ENCODE results near the gene RASGEF1B. TPM values are rescaled to one million over a fixed set of nuclear protein-coding genes. Genes with fewer than 3 reads are reported as not detected.

The RASGEF1B gene
- total RNA-seq, 2 experiments from 2014 or later, result 69.4 to 73.1 TPM

- Histone ChIP-seq H3K4me1 (ENCODE audit: insufficient read depth, low read length) (peaks cover 31% of the 10 kb centered on the region), H3K27ac (ENCODE audit: low read depth in 1 of 2, low read length in 2 of 2) (no peak overlapping the region), H3K4me3 (ENCODE audit: low read length) (no peak overlapping the region), H3K27me3 (ENCODE audit: control insufficient read depth in 1 of 2, insufficient read depth in 2 of 2, low read length in 2 of 2) (no peaks in the 10 kb centered on the region), H3K36me3 (ENCODE audit: insufficient read depth, low read length) (no peaks in the 10 kb centered on the region), H3K9me3 (ENCODE audit: control insufficient read depth in 1 of 2, insufficient read depth in 1 of 2, low read length in 2 of 2) (no peaks in the 10 kb centered on the region)
- DNase-seq (no peak), ATAC-seq (ENCODE audit: poor library complexity) (no peak)
- H3K36me3 Mint-ChIP-seq (ENCODE audit: low read depth), result peaks cover 5% of the 10 kb centered on the region
- peak overlapping the region; percentile 26 for H3K4me3 Mint-ChIP-seq
- TF ChIP-seq CTCF (IDR thresholded peaks at IDR 0.05), result no peak
- no peak overlapping the region for H3K27ac Mint-ChIP-seq
- H3K27me3 Mint-ChIP-seq, result no peaks in the 10 kb centered on the region
- ChIA-PET CTCF (interaction anchor here (1.5 to 2.7 kb wide), 2 partner anchors 182 to 376 kb away, joined by 3 to 9 read pairs; no protein-coding TSS in a partner anchor), POLR2A (no interaction called here)
- no peaks in the 10 kb centered on the region for H3K9me3 Mint-ChIP-seq
- H3K4me1 Mint-ChIP-seq (ENCODE audit: low read depth), result peaks cover 47% of the 10 kb centered on the region
- intact Hi-C loops (cut with DNase I, micrococcal nuclease), result loop anchor here (5.0 kb wide), 4 partner anchors 61 to 814 kb away; no protein-coding TSS in a partner anchor
Measured at GRCh38 chr4:81468678-81469077, 3.0 kb downstream of the RASGEF1B start.

- Mint-ChIP-seq H3K4me1 (ENCODE audit: low read depth) (peaks cover 49% of the 10 kb centered on the region), H3K9me3 (no peaks in the 10 kb centered on the region), H3K27ac (no peak overlapping the region), H3K36me3 (ENCODE audit: low read depth) (peaks cover 5% of the 10 kb centered on the region), H3K27me3 (no peaks in the 10 kb centered on the region), H3K4me3 (peak overlapping the region; percentile 53)
- intact Hi-C loops (cut with DNase I, micrococcal nuclease), result loop anchor here (1.0 to 5.0 kb wide), 9 partner anchors 60 to 815 kb away; no protein-coding TSS in a partner anchor
- ATAC-seq (ENCODE audit: poor library complexity), result no peak
- no peak for DNase-seq
- peak; percentile 52 for TF ChIP-seq CTCF (IDR thresholded peaks at IDR 0.05)
- H3K27ac ChIP-seq (ENCODE audit: low read depth in 1 of 2, low read length in 2 of 2), result no peak overlapping the region
- H3K27me3 ChIP-seq (ENCODE audit: control insufficient read depth in 1 of 2, insufficient read depth in 2 of 2, low read length in 2 of 2), result no peaks in the 10 kb centered on the region
- ChIA-PET CTCF (interaction anchor here (0.7 to 2.2 kb wide), 27 partner anchors 8 to 801 kb away, joined by 3 to 17 read pairs (median 3); no protein-coding TSS in a partner anchor), POLR2A (interaction anchor here (0.8 to 2.6 kb wide), 5 partner anchors 23 to 377 kb away, joined by 3 to 21 read pairs (median 3); no protein-coding TSS in a partner anchor)
- no peak overlapping the region for H3K4me3 ChIP-seq (ENCODE audit: low read length)
- no peaks in the 10 kb centered on the region for H3K9me3 ChIP-seq (ENCODE audit: control insufficient read depth in 1 of 2, insufficient read depth in 1 of 2, low read length in 2 of 2)
- no peaks in the 10 kb centered on the region for H3K36me3 ChIP-seq (ENCODE audit: insufficient read depth, low read length)
- H3K4me1 ChIP-seq (ENCODE audit: insufficient read depth, low read length), result peaks cover 22% of the 10 kb centered on the region
Measured at GRCh38 chr4:81467672-81467964, 4.1 kb downstream of the RASGEF1B start.

GRCh38 chr4:81466841-81467671, 4.7 kb downstream of the RASGEF1B start:
- no peak overlapping the region for H3K27ac Mint-ChIP-seq

More at GRCh38 chr4:81466841-81467671, 4.7 kb downstream of the RASGEF1B start:
- Histone ChIP-seq H3K27ac (ENCODE audit: low read depth in 1 of 2, low read length in 2 of 2) (no peak overlapping the region), H3K4me1 (ENCODE audit: insufficient read depth, low read length) (peaks cover 16% of the 10 kb centered on the region), H3K9me3 (ENCODE audit: control insufficient read depth in 1 of 2, insufficient read depth in 1 of 2, low read length in 2 of 2) (no peaks in the 10 kb centered on the region), H3K4me3 (ENCODE audit: low read length) (no peak overlapping the region), H3K36me3 (ENCODE audit: insufficient read depth, low read length) (no peaks in the 10 kb centered on the region), H3K27me3 (ENCODE audit: control insufficient read depth in 1 of 2, insufficient read depth in 2 of 2, low read length in 2 of 2) (no peaks in the 10 kb centered on the region)
- TF ChIP-seq CTCF (IDR thresholded peaks at IDR 0.05), result peak; percentile 98
- POLR2A ChIA-PET, result interaction anchor here (0.8 to 2.6 kb wide), 5 partner anchors 24 to 378 kb away, joined by 3 to 21 read pairs (median 3); no protein-coding TSS in a partner anchor
- ATAC-seq (ENCODE audit: poor library complexity) (no peak), DNase-seq (peak; percentile 17 to 88 (median 64))
- H3K36me3 Mint-ChIP-seq (ENCODE audit: low read depth), result peaks cover 5% of the 10 kb centered on the region
- no peaks in the 10 kb centered on the region for H3K9me3 Mint-ChIP-seq
- peaks cover 49% of the 10 kb centered on the region for H3K4me1 Mint-ChIP-seq (ENCODE audit: low read depth)
- peak overlapping the region; percentile 53 for H3K4me3 Mint-ChIP-seq
- intact Hi-C loops (cut with DNase I, micrococcal nuclease), result loop anchor here (1.0 to 5.0 kb wide), 9 partner anchors 60 to 815 kb away; no protein-coding TSS in a partner anchor
- CTCF ChIA-PET, result interaction anchor here (0.6 to 2.2 kb wide), 33 partner anchors 7 to 802 kb away, joined by 3 to 17 read pairs (median 3); no protein-coding TSS in a partner anchor
- no peaks in the 10 kb centered on the region for H3K27me3 Mint-ChIP-seq
